ENCODE data around the gene EME1. TPM values are rescaled to one million over a fixed set of nuclear protein-coding genes. Genes with fewer than 3 reads are reported as not detected.

The EME1 gene
- total and polyA plus RNA-seq, 2 of the 13 experiments (the other 11 are each of a cell fraction or from before 2014, with no cell fraction given) = 20.7 to 24.6 TPM

- no peak for TF ChIP-seq GPBP1L1 (CRISPR knock-in tag; IDR thresholded peaks at IDR 0.05)
- TF ChIP-seq RXRA (CRISPR knock-in tag; IDR thresholded peaks at IDR 0.05) = peak; percentile 95
- peak; percentile 83 for TF ChIP-seq HOMEZ (CRISPR knock-in tag; IDR thresholded peaks at IDR 0.05; ENCODE audit: low read depth)
- peak; percentile 97 for TF ChIP-seq IRF9 (CRISPR knock-in tag; IDR thresholded peaks at IDR 0.05; ENCODE audit: borderline replicate concordance)
- TF ChIP-seq ZNF282 (IDR thresholded peaks at IDR 0.05; ENCODE audit: partially characterized antibody) = no peak
- peak; percentile 95 for TF ChIP-seq CREB1 (IDR thresholded peaks at IDR 0.05)
- TF ChIP-seq CREB1 (CRISPR knock-in tag; IDR thresholded peaks at IDR 0.05) = peak; percentile 95
- peak; percentile 88 for TF ChIP-seq ZNF768 (CRISPR knock-in tag; IDR thresholded peaks at IDR 0.05)
- peak; percentile 100 for TF ChIP-seq ZNF788 (CRISPR knock-in tag; IDR thresholded peaks at IDR 0.05; ENCODE audit: borderline replicate concordance)
- TF ChIP-seq PBX2 (CRISPR knock-in tag; IDR thresholded peaks at IDR 0.05) = no peak
- TF ChIP-seq THAP9 (CRISPR knock-in tag; IDR thresholded peaks at IDR 0.05; ENCODE audit: borderline replicate concordance) = peak; percentile 93
- TF ChIP-seq KAT7 (CRISPR knock-in tag; IDR thresholded peaks at IDR 0.05; ENCODE audit: borderline replicate concordance) = peak; percentile 100
- TF ChIP-seq ZNF687 (CRISPR knock-in tag; IDR thresholded peaks at IDR 0.05) = peak; percentile 99
- TF ChIP-seq MAX (IDR thresholded peaks at IDR 0.05) = peak; percentile 98
- TF ChIP-seq MED1 (CRISPR knock-in tag; IDR thresholded peaks at IDR 0.05) = peak; percentile 95
- no peak for TF ChIP-seq ZNF570 (CRISPR knock-in tag; IDR thresholded peaks at IDR 0.05; ENCODE audit: borderline replicate concordance)
These were observed 24.3 kb downstream of the EME1 start, which contains the start of gene LRRC59 (continued) for GRCh38 chr17:50397111-50397918.
